ENCODE results near the gene KDM5C. TPM values are rescaled to one million over a fixed set of nuclear protein-coding genes. Genes with fewer than 3 reads are reported as not detected.

KDM5C gene
- 100 to 1,000 TPM in 1 of 2 donors, 10 to 100 TPM in 1; 75.0 to 106 TPM for total RNA-seq
- polyA plus RNA-seq (ENCODE audit: insufficient read length in 6 of 6): 100 to 1,000 TPM in 1 of 6 donors, 10 to 100 TPM in 5; 64.3 to 102 (median 80.7) TPM
- long read RNA-seq, donor 1, full-length matches to known transcripts: 3 of 29 reads
- long read RNA-seq, donor 1, partial matches to known transcripts: 26 of 29 reads
- long read RNA-seq, donor 1, other reads (novel, unspliced or antisense): 0 of 29 reads
- long read RNA-seq, donor 2: 0 reads
- long read RNA-seq, donor 3, full-length matches to known transcripts: 3 of 16 reads
- long read RNA-seq, donor 3, partial matches to known transcripts: 13 of 16 reads
- long read RNA-seq, donor 3, other reads (novel, unspliced or antisense): 0 of 16 reads
- long read RNA-seq, donor 4, partial matches to known transcripts: 3 of 4 reads
- long read RNA-seq, donor 4, other reads (novel, unspliced or antisense): 1 of 4 reads
- long read RNA-seq, donor 5, full-length matches to known transcripts: 3 of 28 reads
- long read RNA-seq, donor 5, partial matches to known transcripts: 25 of 28 reads
- long read RNA-seq, donor 5, other reads (novel, unspliced or antisense): 0 of 28 reads
- long read RNA-seq, donor 6, full-length matches to known transcripts: 2 of 2 reads
- long read RNA-seq, donor 6, partial matches to known transcripts: 0 of 2 reads
- long read RNA-seq, donor 6, other reads (novel, unspliced or antisense): 0 of 2 reads
- long read RNA-seq, donor 7, full-length matches to known transcripts: 1 of 1 reads
- long read RNA-seq, donor 7, partial matches to known transcripts: 0 of 1 reads
- long read RNA-seq, donor 7, other reads (novel, unspliced or antisense): 0 of 1 reads
- long read RNA-seq, donor 8, full-length matches to known transcripts: 1 of 33 reads
- long read RNA-seq, donor 8, partial matches to known transcripts: 32 of 33 reads
- long read RNA-seq, donor 8, other reads (novel, unspliced or antisense): 0 of 33 reads
- long read RNA-seq, donor 9: 0 reads
- long read RNA-seq, donor 10, partial matches to known transcripts: 0 of 1 reads
- long read RNA-seq, donor 10, other reads (novel, unspliced or antisense): 1 of 1 reads
- long read RNA-seq, donor 11, full-length matches to known transcripts: 1 of 1 reads
- long read RNA-seq, donor 11, partial matches to known transcripts: 0 of 1 reads
- long read RNA-seq, donor 11, other reads (novel, unspliced or antisense): 0 of 1 reads
- long read RNA-seq, donor 12, full-length matches to known transcripts: 2 of 7 reads
- long read RNA-seq, donor 12, partial matches to known transcripts: 5 of 7 reads
- long read RNA-seq, donor 12, other reads (novel, unspliced or antisense): 0 of 7 reads

- H3K4me1 ChIP-seq: peaks cover 16 to 20% of the 10 kb centered on the region in 2 donors
- peaks cover 0 to 6% of the 10 kb centered on the region in 2 donors for H3K36me3 ChIP-seq
- no peaks in the 10 kb centered on the region for H3K27me3 ChIP-seq
- ATAC-seq (peak; percentile 87), DNase-seq (peak; percentile 91 to 98 (median 93))
- H3K9me3 ChIP-seq: no peaks in the 10 kb centered on the region
- no peak for TF ChIP-seq CTCF (IDR thresholded peaks at IDR 0.05)
- peak within 1 kb of the TSS; percentile 83 to 100 for H3K4me3 ChIP-seq
- intact Hi-C loops (cut with DNase I): no loop called here
- peak within 1 kb of the TSS; percentile 80 to 85 for H3K27ac ChIP-seq
These were observed at the start of gene KDM5C for GRCh38 chrX:53224860-53225797. TSS of gene KDM5C (minus strand) at chrX:53225207. CDS start at chrX:53224889, 318 bp downstream.

- H3K4me1 ChIP-seq: peaks cover 0 to 6% of the 10 kb centered on the region in 2 donors
- no peak overlapping the region for H3K4me3 ChIP-seq
- no peak overlapping the region for H3K27ac ChIP-seq
- DNase-seq (no peak), ATAC-seq (no peak)
- intact Hi-C loops (cut with DNase I): no loop called here
- no peaks in the 10 kb centered on the region for H3K9me3 ChIP-seq
- peaks cover 0 to 4% of the 10 kb centered on the region in 2 donors for H3K27me3 ChIP-seq
- no peak for TF ChIP-seq CTCF (IDR thresholded peaks at IDR 0.05)
- no peaks in the 10 kb centered on the region for H3K36me3 ChIP-seq
These were observed 47.9 kb upstream of the KDM5C start for GRCh38 chrX:53272808-53273337.

- H3K9me3 ChIP-seq: no peaks in the 10 kb centered on the region
- no peak overlapping the region for H3K27ac ChIP-seq
- intact Hi-C loops (cut with DNase I): no loop called here
- DNase-seq (no peak), ATAC-seq (no peak)
- TF ChIP-seq CTCF (IDR thresholded peaks at IDR 0.05): no peak
- no peak overlapping the region for H3K4me3 ChIP-seq
- H3K36me3 ChIP-seq: no peaks in the 10 kb centered on the region
- peaks cover 0 to 2% of the 10 kb centered on the region in 2 donors for H3K27me3 ChIP-seq
- H3K4me1 ChIP-seq: peaks cover 0 to 22% of the 10 kb centered on the region in 2 donors
These were observed 44.6 kb upstream of the KDM5C start for GRCh38 chrX:53269536-53270107.

- intact Hi-C loops (cut with DNase I): no loop called here
- peaks cover 2 to 32% of the 10 kb centered on the region in 2 donors for H3K4me1 ChIP-seq
These were observed 43.2 kb upstream of the KDM5C start for GRCh38 chrX:53268173-53268572.

More at GRCh38 chrX:53268173-53268572, 43.2 kb upstream of the KDM5C start:
- Histone ChIP-seq H3K36me3 (no peaks in the 10 kb centered on the region), H3K4me3 (no peak overlapping the region), H3K27me3 (no peaks in the 10 kb centered on the region), H3K27ac (no peak overlapping the region), H3K9me3 (no peaks in the 10 kb centered on the region)
- DNase-seq: no peak
- peak; percentile 16 for ATAC-seq
- TF ChIP-seq CTCF (IDR thresholded peaks at IDR 0.05): no peak

Measured in left lung (tissue), 14 donors.